GM12878 (cell line): Measurements from ENCODE around the gene IFT52. TPM values are rescaled to one million over a fixed set of nuclear protein-coding genes. Genes with fewer than 3 reads are reported as not detected.
"Not testable (repeated sequence)": the region's sequence is repeated elsewhere in the genome, so short reads cannot be mapped to it uniquely, and the experiment has no call there.

ENCODE experiments used
- ATAC-seq: fragments of 200-7000 bp; cut with Tn5 transposase; 3 replicates; pipeline ENCODE4 v1.9.1; 2020; ENCODE audit warnings: mild to moderate bottlenecking, moderate library complexity
- BruUV-seq: library from RNA; stranded (reverse); fragments of 400-500 nt; replicated peaks from 2 replicates; lab custom pipeline; 2021; lab: Mats Ljungman, UMichigan
- CTCF ChIA-PET: fragments of 300-600 bp; sonication (Branson Sonifier 250); formaldehyde crosslinking; extraction: SDS; loops from one replicate; lab custom pipeline; 2021; ENCODE audit warnings: inconsistent platforms; lab: Yijun Ruan, JAX
- POLR2A ChIA-PET: fragments of 350-600 bp; formaldehyde crosslinking; extraction: SDS; loops from one replicate; lab custom pipeline; 2021; ENCODE audit warnings: inconsistent platforms; lab: Charles Lee
- RAD21 ChIA-PET: fragments of 300-600 bp; sonication (Branson Sonifier 250); formaldehyde crosslinking; loops from one replicate; lab custom pipeline; 2023; ENCODE audit warnings: antibody characterized with exemption; ENCODE audit not compliant: unreplicated experiment; lab: Charles Lee
- SMC1A ChIA-PET: fragments of 300-600 bp; sonication (Branson Sonifier 250); formaldehyde crosslinking; loops from one replicate; lab custom pipeline; 2023; ENCODE audit not compliant: unreplicated experiment, uncharacterized antibody; lab: Charles Lee
- DNase-seq: peaks from one replicate; pipeline ENCODE4 v3.0.0-alpha.2; 2011; ENCODE audit warnings: low read depth, low spot score
- FAIRE-seq: peaks from 3 replicates; lab custom pipeline; 2011; peaks lifted over from hg19 to GRCh38; lab: Jason Lieb, UNC
- H2AFZ ChIP-seq: 2 replicates; pipeline ENCODE4 v1.6.0; 2011; ENCODE audit warnings: low read depth, low read length, control low read depth; ENCODE audit not compliant: control insufficient read depth
- H3K27ac ChIP-seq: 2 replicates; pipeline ENCODE4 v1.5.1; 2011; ENCODE audit warnings: control low read depth; ENCODE audit not compliant: control insufficient read depth, insufficient read depth
- H3K27me3 ChIP-seq, 2 experiments: replicated peaks in 1 of 2; 2 replicates each; pipeline versions ENCODE4 v1.6.0 to v1.6.1; 2011; ENCODE audit warnings: low read length in 1 of 2; ENCODE audit not compliant: control insufficient read depth in 2 of 2, insufficient read depth in 2 of 2
- H3K36me3 ChIP-seq, 2 experiments: 2 replicates each; pipeline ENCODE4 v1.5.1; 2011; ENCODE audit warnings: low read length in 1 of 2; ENCODE audit not compliant: control insufficient read depth in 2 of 2, insufficient read depth in 2 of 2
- H3K4me1 ChIP-seq: 2 replicates; pipeline ENCODE4 v1.6.1; 2011; ENCODE audit warnings: mild to moderate bottlenecking, low read length, moderate library complexity, mixed read lengths; ENCODE audit not compliant: control insufficient read depth, insufficient read depth
- H3K4me2 ChIP-seq: 2 replicates; pipeline ENCODE4 v1.6.0; 2011; ENCODE audit warnings: control low read depth; ENCODE audit not compliant: control insufficient read depth, insufficient read depth
- H3K4me3 ChIP-seq: fragments of 200-600 bp; sonication (generic); 2 replicates; pipeline ENCODE4 v1.5.1; 2016
- H3K79me2 ChIP-seq: 2 replicates; pipeline ENCODE4 v1.6.0; 2011; ENCODE audit warnings: low read length; ENCODE audit not compliant: control insufficient read depth, insufficient read depth
- H3K9ac ChIP-seq: 2 replicates; pipeline ENCODE4 v1.8.0; 2011; ENCODE audit warnings: low read length, control low read depth, mixed read lengths; ENCODE audit not compliant: control insufficient read depth, insufficient read depth
- H3K9me3 ChIP-seq: replicated peaks from 3 replicates; pipeline ENCODE4 v1.5.1; 2011; ENCODE audit warnings: mild to moderate bottlenecking, low read length; ENCODE audit not compliant: control insufficient read depth, insufficient read depth
- H4K20me1 ChIP-seq: 2 replicates; pipeline ENCODE4 v1.6.0; 2011; ENCODE audit not compliant: control insufficient read depth, insufficient read depth
- MEF2A ChIP-seq: IDR thresholded peaks from 2 replicates; pipeline ENCODE4 v1.6.1; 2011; ENCODE audit warnings: low read depth, mild to moderate bottlenecking, low read length, moderate library complexity; ENCODE audit not compliant: insufficient read depth
- WGBS: methylation state at CpG from one replicate; pipeline ENCODE4 v1.1.6; 2016; ENCODE audit warnings: low lambda C conversion rate; ENCODE audit not compliant: insufficient replicate concordance, insufficient coverage; ENCODE audit errors: missing lambda C conversion rate; 5-methylcytosine and 5-hydroxymethylcytosine counted together
- in situ Hi-C: fragments of 300-500 bp; cut with MboI; formaldehyde crosslinking; loops from 9 replicates; pipeline ENCODE4 v1.14.3; 2018; ENCODE audit warnings: mixed read lengths
- intact Hi-C: fragments of 100-400 bp; cut with micrococcal nuclease; formaldehyde crosslinking; loops from one replicate; pipeline ENCODE4 v1.14.2; 2022; ENCODE audit not compliant: unreplicated experiment
- polyA plus RNA-seq, 11 experiments: library from polyadenylated mRNA; depleted of rRNA in 4 of 11; unstranded in 6 of 11; stranded (reverse) in 5 of 11; fragments of >200 nt; fragmentation: Nextera tagmentation in 4 of 11; fragmentation: Illumina TruSeq in 1 of 11; extraction: Ambion mirVana in 4 of 11; extraction: Trizol in 1 of 11; gene quantifications; 1 replicate in 1 of 11; 2 replicates in 10 of 11; pipeline versions ENCODE4 v1.2.1 to v1.2.3, GENCODE V29; 2011 to 2016; ENCODE audit warnings: inconsistent platforms in 2 of 11, missing spikeins in 2 of 11, low read depth in 1 of 11
- total RNA-seq, 4 experiments: library from RNA; depleted of rRNA in 3 of 4; stranded (reverse); fragments of >200 nt in 3 of 4; fragmentation: Illumina TruSeq in 1 of 4; extraction: Trizol in 1 of 4; gene quantifications; 2 replicates each; pipeline versions ENCODE4 v1.2.1 to v1.2.3, GENCODE V29; 2013 to 2021
- TF ChIP-seq, protein P1 (sequence below): fragments of 450-650 bp; formaldehyde crosslinking; IDR thresholded peaks from 2 replicates; pipeline ENCODE4 v1.4.0; 2020; ENCODE audit warnings: mild to moderate bottlenecking, moderate library complexity
- TF ChIP-seq, protein P2 (sequence below): fragments of 450-650 bp; conservative IDR thresholded peaks from 2 replicates; pipeline ENCODE4 v1.6.1; 2017; ENCODE audit warnings: mild to moderate bottlenecking, moderate library complexity

IFT52 gene
- total and polyA plus RNA-seq, 10 of the 15 experiments (the other 5 are each of a cell fraction or from before 2014, with no cell fraction given), result 18.1 to 30.5 (median 26.0) TPM

DNA sequence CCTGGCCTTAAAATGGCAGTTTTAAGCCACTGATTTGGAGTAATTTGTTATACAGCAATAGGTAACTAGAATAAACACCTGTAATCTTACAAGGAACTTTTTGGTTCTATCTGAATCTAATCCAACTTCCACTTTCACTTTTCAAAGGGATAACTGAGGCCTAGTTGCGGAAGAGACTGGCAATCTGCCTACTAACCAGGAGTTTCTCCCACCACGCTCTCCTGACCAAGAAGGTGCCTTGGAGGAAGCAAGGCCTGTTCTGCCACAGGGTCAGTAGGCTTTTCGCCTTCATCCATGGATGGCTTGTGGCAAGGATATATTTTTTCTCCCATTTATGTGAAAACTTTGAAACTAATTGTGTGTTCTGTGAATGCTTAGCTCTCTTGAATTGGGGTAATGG is 63.2 kb downstream of the IFT52 start (continued):
- TF ChIP-seq, protein P1, sequence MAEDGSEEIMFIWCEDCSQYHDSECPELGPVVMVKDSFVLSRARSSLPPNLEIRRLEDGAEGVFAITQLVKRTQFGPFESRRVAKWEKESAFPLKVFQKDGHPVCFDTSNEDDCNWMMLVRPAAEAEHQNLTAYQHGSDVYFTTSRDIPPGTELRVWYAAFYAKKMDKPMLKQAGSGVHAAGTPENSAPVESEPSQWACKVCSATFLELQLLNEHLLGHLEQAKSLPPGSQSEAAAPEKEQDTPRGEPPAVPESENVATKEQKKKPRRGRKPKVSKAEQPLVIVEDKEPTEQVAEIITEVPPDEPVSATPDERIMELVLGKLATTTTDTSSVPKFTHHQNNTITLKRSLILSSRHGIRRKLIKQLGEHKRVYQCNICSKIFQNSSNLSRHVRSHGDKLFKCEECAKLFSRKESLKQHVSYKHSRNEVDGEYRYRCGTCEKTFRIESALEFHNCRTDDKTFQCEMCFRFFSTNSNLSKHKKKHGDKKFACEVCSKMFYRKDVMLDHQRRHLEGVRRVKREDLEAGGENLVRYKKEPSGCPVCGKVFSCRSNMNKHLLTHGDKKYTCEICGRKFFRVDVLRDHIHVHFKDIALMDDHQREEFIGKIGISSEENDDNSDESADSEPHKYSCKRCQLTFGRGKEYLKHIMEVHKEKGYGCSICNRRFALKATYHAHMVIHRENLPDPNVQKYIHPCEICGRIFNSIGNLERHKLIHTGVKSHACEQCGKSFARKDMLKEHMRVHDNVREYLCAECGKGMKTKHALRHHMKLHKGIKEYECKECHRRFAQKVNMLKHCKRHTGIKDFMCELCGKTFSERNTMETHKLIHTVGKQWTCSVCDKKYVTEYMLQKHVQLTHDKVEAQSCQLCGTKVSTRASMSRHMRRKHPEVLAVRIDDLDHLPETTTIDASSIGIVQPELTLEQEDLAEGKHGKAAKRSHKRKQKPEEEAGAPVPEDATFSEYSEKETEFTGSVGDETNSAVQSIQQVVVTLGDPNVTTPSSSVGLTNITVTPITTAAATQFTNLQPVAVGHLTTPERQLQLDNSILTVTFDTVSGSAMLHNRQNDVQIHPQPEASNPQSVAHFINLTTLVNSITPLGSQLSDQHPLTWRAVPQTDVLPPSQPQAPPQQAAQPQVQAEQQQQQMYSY, result no peak
- no peak for TF ChIP-seq MEF2A
- TF ChIP-seq, protein P2, sequence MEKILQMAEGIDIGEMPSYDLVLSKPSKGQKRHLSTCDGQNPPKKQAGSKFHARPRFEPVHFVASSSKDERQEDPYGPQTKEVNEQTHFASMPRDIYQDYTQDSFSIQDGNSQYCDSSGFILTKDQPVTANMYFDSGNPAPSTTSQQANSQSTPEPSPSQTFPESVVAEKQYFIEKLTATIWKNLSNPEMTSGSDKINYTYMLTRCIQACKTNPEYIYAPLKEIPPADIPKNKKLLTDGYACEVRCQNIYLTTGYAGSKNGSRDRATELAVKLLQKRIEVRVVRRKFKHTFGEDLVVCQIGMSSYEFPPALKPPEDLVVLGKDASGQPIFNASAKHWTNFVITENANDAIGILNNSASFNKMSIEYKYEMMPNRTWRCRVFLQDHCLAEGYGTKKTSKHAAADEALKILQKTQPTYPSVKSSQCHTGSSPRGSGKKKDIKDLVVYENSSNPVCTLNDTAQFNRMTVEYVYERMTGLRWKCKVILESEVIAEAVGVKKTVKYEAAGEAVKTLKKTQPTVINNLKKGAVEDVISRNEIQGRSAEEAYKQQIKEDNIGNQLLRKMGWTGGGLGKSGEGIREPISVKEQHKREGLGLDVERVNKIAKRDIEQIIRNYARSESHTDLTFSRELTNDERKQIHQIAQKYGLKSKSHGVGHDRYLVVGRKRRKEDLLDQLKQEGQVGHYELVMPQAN, result no peak

DNA sequence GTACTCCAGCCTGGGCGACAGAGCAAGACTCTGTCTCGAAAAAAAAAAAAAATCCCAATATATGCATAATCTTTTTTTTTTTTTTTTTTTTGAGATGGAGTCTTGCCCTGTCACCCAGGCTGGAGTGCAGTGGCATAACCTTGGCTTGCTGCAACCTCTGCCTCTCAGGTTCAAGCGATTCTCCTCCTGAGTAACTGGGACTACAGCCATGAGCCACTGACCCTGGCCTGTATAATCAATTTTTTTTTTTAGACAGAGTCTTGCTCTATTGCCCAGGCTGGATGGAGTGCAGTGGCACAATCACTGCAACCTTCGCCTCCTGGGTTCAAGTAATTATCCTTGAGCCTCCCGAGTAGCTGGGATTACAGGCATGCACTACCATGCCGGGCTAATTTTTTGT is 64.4 kb downstream of the IFT52 start:
- H4K20me1 ChIP-seq, FAIRE-seq, POLR2A ChIA-PET, BruUV-seq, H3K79me2 ChIP-seq, SMC1A ChIA-PET, H3K9ac ChIP-seq, intact Hi-C loops, H3K9me3 ChIP-seq, H2AFZ ChIP-seq, RAD21 ChIA-PET, H3K4me3 ChIP-seq, H3K36me3 ChIP-seq, ATAC-seq, in situ Hi-C loops, DNase-seq, H3K27ac ChIP-seq, H3K27me3 ChIP-seq, H3K4me2 ChIP-seq: not testable (repeated sequence)
- 100% methylated on average over 4 of the region's 6 CpGs for WGBS
- CTCF ChIA-PET, result interaction anchor here (1.4 kb wide), 1 partner anchor 116 kb away, joined by 3 read pairs; no protein-coding TSS in a partner anchor
- H3K4me1 ChIP-seq, result peaks cover 11% of the 10 kb centered on the region
